ENCODE results near the gene TMEM91. TPM values are rescaled to one million over a fixed set of nuclear protein-coding genes. Genes with fewer than 3 reads are reported as not detected.

TMEM91 gene
- total and polyA plus RNA-seq, 9 of the 15 experiments (the other 6 are each of a cell fraction or from before 2014, with no cell fraction given), result 1.2 to 5.2 (median 2.7) TPM

- no peak for TF ChIP-seq ZBTB11 (CRISPR knock-in tag; IDR thresholded peaks at IDR 0.05)
- no peak for TF ChIP-seq ATF1 (CRISPR knock-in tag; IDR thresholded peaks at IDR 0.05)
- peak; percentile 46; the same call in 1 of the 2 replicates for TF ChIP-seq ATF1 (tag; IDR thresholded peaks at IDR 0.05)
- TF ChIP-seq FOXK1 (CRISPR knock-in tag; IDR thresholded peaks at IDR 0.05; ENCODE audit: borderline replicate concordance), result no peak
- no peak for TF ChIP-seq HMBOX1 (IDR thresholded peaks at IDR 0.05)
- no peak for TF ChIP-seq MCM2 (IDR thresholded peaks at IDR 0.05; ENCODE audit: low read depth)
- no peak for TF ChIP-seq PHB2 (IDR thresholded peaks at IDR 0.05; ENCODE audit: low read depth)
- TF ChIP-seq CTBP1 (IDR thresholded peaks at IDR 0.05; ENCODE audit: borderline replicate concordance), result no peak
- no peak; the same call in 1 of the 2 replicates for TF ChIP-seq PRMT5 (CRISPR knock-in tag; IDR thresholded peaks at IDR 0.05)
- TF ChIP-seq TCF7 (IDR thresholded peaks at IDR 0.05; ENCODE audit: borderline replicate concordance), result no peak
- TF ChIP-seq RBM34 (IDR thresholded peaks at IDR 0.05; ENCODE audit: borderline replicate concordance, insufficient read depth, low read length), result no peak
- TF ChIP-seq ZBTB2 (IDR thresholded peaks at IDR 0.05), result no peak
- 0 out of 2 replicates have a peak, but pooled peaks have one; percentile 27 for TF ChIP-seq KLF13 (tag; IDR thresholded peaks at IDR 0.05; ENCODE audit: borderline replicate concordance, low read depth)
- no peak for TF ChIP-seq HIVEP1 (CRISPR knock-in tag; IDR thresholded peaks at IDR 0.05)
- 0 out of 2 replicates have a peak, but pooled peaks have one; percentile 31 for TF ChIP-seq RAD51 (IDR thresholded peaks at IDR 0.05; ENCODE audit: borderline replicate concordance, low read depth)
- TF ChIP-seq ZBTB9 (CRISPR knock-in tag; IDR thresholded peaks at IDR 0.05), result no peak
Measured at GRCh38 chr19:41351339-41352245, 24.7 kb upstream of the TMEM91 start (continued).

Measured in K562 (cell line).